K562 (cell line): ENCODE results near the gene RNASE8. TPM values are rescaled to one million over a fixed set of nuclear protein-coding genes. Genes with fewer than 3 reads are reported as not detected.
A peak's percentile ranks its signal among the peaks of the same experiment; 100 is the strongest.

Experiments
- ATAC-seq: fragments of 200-7000 bp; cut with Tn5 transposase; 3 replicates; pipeline ENCODE4 v1.9.1; 2020; ENCODE audit warnings: moderate library complexity
- BruUV-seq: library from RNA; stranded (reverse); fragments of 400-500 nt; replicated peaks from 2 replicates; lab custom pipeline; 2021; lab: Mats Ljungman, UMichigan
- CTCF ChIA-PET: fragments of 300-600 bp; formaldehyde crosslinking; extraction: SDS; loops from one replicate; lab custom pipeline; 2021; ENCODE audit warnings: low intra/inter-chr PET ratio; lab: Yijun Ruan, JAX
- POLR2A ChIA-PET: fragments of 300-600, 350-650 bp; sonication (Branson Sonifier 250); formaldehyde crosslinking; extraction: SDS; loops from one replicate; lab custom pipeline; 2021; ENCODE audit warnings: antibody characterized with exemption, inconsistent platforms; lab: Yijun Ruan, JAX
- DNase-seq, 4 experiments: peaks; one replicate each; pipeline versions ENCODE4 v3.0.0 to v3.0.0-alpha.2; 2011 to 2018; ENCODE audit warnings: low spot score in 3 of 4, mixed read lengths in 3 of 4; ENCODE audit errors: extremely low read depth in 1 of 4
- FAIRE-seq: peaks from 2 replicates; lab custom pipeline; 2011; peaks lifted over from hg19 to GRCh38; lab: Jason Lieb, UNC
- H2AFZ ChIP-seq: 2 replicates; pipeline ENCODE4 v1.6.0; 2011; ENCODE audit warnings: low read depth, low read length, control low read depth, inconsistent platforms
- H3K27ac ChIP-seq: fragments of 200-600 bp; 3 replicates; pipeline ENCODE4 v1.8.0; 2011; ENCODE audit warnings: low read depth, mild to moderate bottlenecking, control low read depth, inconsistent platforms, low read length, moderate library complexity, mixed read lengths; ENCODE audit errors: extremely low read depth
- H3K27me3 ChIP-seq, 2 experiments: fragments of 300-600 bp in 1 of 2; 2 replicates in 1 of 2; 3 replicates in 1 of 2; pipeline versions ENCODE4 v1.6.0 to v1.8.0; 2011; ENCODE audit warnings: inconsistent platforms in 2 of 2, low read length in 2 of 2, mild to moderate bottlenecking in 1 of 2, mixed read lengths in 1 of 2, moderate library complexity in 1 of 2; ENCODE audit not compliant: control insufficient read depth in 2 of 2, insufficient read depth in 2 of 2
- H3K36me3 ChIP-seq: fragments of 300-600 bp; 3 replicates; pipeline ENCODE4 v1.8.0; 2011; ENCODE audit warnings: mild to moderate bottlenecking, low read length, inconsistent platforms; ENCODE audit not compliant: control insufficient read depth, insufficient read depth
- H3K4me1 ChIP-seq, 2 experiments: fragments of 200-600 bp in 1 of 2; replicated peaks in 1 of 2; 2 replicates in 1 of 2; 3 replicates in 1 of 2; pipeline versions ENCODE4 v1.5.1 to v1.8.0; 2011; ENCODE audit warnings: inconsistent platforms in 2 of 2, low read length in 2 of 2, mild to moderate bottlenecking in 1 of 2, mixed read lengths in 1 of 2, moderate library complexity in 1 of 2; ENCODE audit not compliant: control insufficient read depth in 2 of 2, insufficient read depth in 2 of 2
- H3K4me2 ChIP-seq: 2 replicates; pipeline ENCODE4 v1.6.1; 2011; ENCODE audit warnings: low read length, control low read depth, inconsistent platforms, mixed read lengths; ENCODE audit not compliant: insufficient read depth
- H3K4me3 ChIP-seq: fragments of 200-600 bp; sonication (generic), shearing (Covaris generic); 2 replicates; pipeline ENCODE4 v1.5.1; 2016; ENCODE audit warnings: control low read depth, inconsistent platforms
- H3K79me2 ChIP-seq: fragments of 200-600 bp; 3 replicates; pipeline ENCODE4 v1.8.0; 2011; ENCODE audit warnings: low read length, inconsistent platforms; ENCODE audit not compliant: control insufficient read depth, insufficient read depth
- H3K9ac ChIP-seq, 2 experiments: 2 replicates each; pipeline versions ENCODE4 v1.6.0 to v1.6.1; 2011; ENCODE audit warnings: low read depth in 2 of 2, low read length in 2 of 2, control low read depth in 1 of 2, inconsistent platforms in 1 of 2, mild to moderate bottlenecking in 1 of 2, mixed read lengths in 1 of 2; ENCODE audit not compliant: insufficient read depth in 1 of 2
- H3K9me1 ChIP-seq: one replicate; pipeline ENCODE4 v1.6.0; 2011; ENCODE audit warnings: inconsistent platforms, mild to moderate bottlenecking, low read length, moderate library complexity; ENCODE audit not compliant: control insufficient read depth, insufficient read depth
- H3K9me3 ChIP-seq: replicated peaks from 2 replicates; pipeline ENCODE4 v1.5.1; 2011; ENCODE audit warnings: low read depth, low read length, inconsistent platforms; ENCODE audit not compliant: control insufficient read depth, insufficient read depth
- H4K20me1 ChIP-seq: replicated peaks from 2 replicates; pipeline ENCODE4 v1.6.1; 2011; ENCODE audit warnings: low read length, inconsistent platforms, mixed read lengths; ENCODE audit not compliant: control insufficient read depth, insufficient read depth
- CTCF ChIP-seq, 3 experiments: IDR thresholded peaks in 2 of 3; conservative IDR thresholded peaks in 1 of 3; 2 replicates each; pipeline ENCODE4 v1.5.1; 2011 to 2012; ENCODE audit warnings: low read length in 3 of 3, mild to moderate bottlenecking in 3 of 3, control low read depth in 2 of 3, improper control_type of control experiment in 1 of 3, inconsistent platforms in 1 of 3, low read depth in 1 of 3, mixed read lengths in 1 of 3, moderate library complexity in 1 of 3; ENCODE audit not compliant: insufficient read depth in 2 of 3
- GTF3C2 ChIP-seq: IDR thresholded peaks from 3 replicates; pipeline ENCODE4 v1.6.1; 2011; ENCODE audit warnings: borderline replicate concordance, mild to moderate bottlenecking, moderate library complexity; ENCODE audit not compliant: insufficient read length; ENCODE audit errors: extremely low read depth
- HINFP ChIP-seq: fragments of 450-650 bp; conservative IDR thresholded peaks from 2 replicates; pipeline ENCODE4 v1.6.1; 2016; ENCODE audit warnings: missing genetic modification characterization, low read depth, mild to moderate bottlenecking, control low read depth, missing compliant biosample characterization
- HOXB6 ChIP-seq: fragments of 250-450 bp; sonication (Bioruptor Pico); IDR thresholded peaks from 2 replicates; pipeline ENCODE4 v1.5.1; 2022; ENCODE audit warnings: mild to moderate bottlenecking, borderline replicate concordance
- MXI1 ChIP-seq: IDR thresholded peaks from 2 replicates; pipeline ENCODE4 v1.6.1; 2011; ENCODE audit warnings: low read depth, mild to moderate bottlenecking, improper control_type of control experiment, low read length
- OTX1 ChIP-seq: fragments of 450-650 bp; formaldehyde crosslinking; IDR thresholded peaks from 2 replicates; pipeline ENCODE4 v1.4.0; 2022; ENCODE audit warnings: mild to moderate bottlenecking
- RFX1 ChIP-seq: fragments of 450-650 bp; IDR thresholded peaks from 2 replicates; pipeline ENCODE4 v1.6.1; 2016; ENCODE audit warnings: mild to moderate bottlenecking, moderate library complexity
- SREBF2 ChIP-seq: sonication (generic); formaldehyde crosslinking; IDR thresholded peaks from 2 replicates; pipeline ENCODE4 v1.4.0; 2020; ENCODE audit warnings: mild to moderate bottlenecking, missing genetic modification reagents
- U2AF2 ChIP-seq: fragments of 200-400 bp; formaldehyde crosslinking; optimal IDR thresholded peaks from 2 replicates; pipeline ENCODE3; 2017; ENCODE audit warnings: low read depth, mild to moderate bottlenecking, low read length
- WGBS: fragments of 100-300 bp; shearing (Covaris generic); methylation state at CpG from one replicate; pipeline ENCODE4 v1.1.6; 2016; ENCODE audit warnings: low coverage, mixed read lengths; ENCODE audit not compliant: insufficient coverage; ENCODE audit errors: missing lambda C conversion rate; 5-methylcytosine and 5-hydroxymethylcytosine counted together
- in situ Hi-C: fragments of 300-500 bp; cut with MboI; formaldehyde crosslinking; loops from 4 replicates; pipeline ENCODE4 v1.15.0; 2018; ENCODE audit warnings: inconsistent platforms, mixed read lengths
- intact Hi-C: fragments of 100-400 bp; cut with micrococcal nuclease; formaldehyde crosslinking; loops from 2 replicates; pipeline ENCODE4 v1.14.2; 2022
- polyA plus RNA-seq, 8 experiments: library from polyadenylated mRNA; depleted of rRNA in 4 of 8; stranded (reverse) in 5 of 8; unstranded in 3 of 8; fragments of >200 nt; fragmentation: Nextera tagmentation in 2 of 8; fragmentation: Illumina TruSeq in 1 of 8; extraction: Ambion mirVana in 2 of 8; extraction: Trizol in 1 of 8; gene quantifications; 2 replicates each; pipeline versions ENCODE4 v1.2.1 to v1.2.3, GENCODE V29; 2011 to 2014; ENCODE audit warnings: inconsistent platforms in 1 of 8, missing spikeins in 1 of 8
- total RNA-seq, 7 experiments: library from RNA; depleted of rRNA in 6 of 7; stranded (reverse); fragments of >200 nt in 6 of 7; fragmentation: Illumina TruSeq in 2 of 7; extraction: Trizol in 2 of 7; gene quantifications; 2 replicates each; pipeline versions ENCODE4 v1.2.1 to v1.2.3, GENCODE V29; 2011 to 2021; ENCODE audit warnings: low replicate concordance in 1 of 7

Gene RNASE8
- total and polyA plus RNA-seq, 9 of the 15 experiments (the other 6 are each of a cell fraction or from before 2014, with no cell fraction given), result not detected

GRCh38 chr14:21087294-21088091 is 29.9 kb downstream of the RNASE8 start (continued):
- TF ChIP-seq MXI1 (0 out of 2 replicates have a peak, but pooled peaks have one; percentile 30), HINFP (no peak), RFX1 (peak; percentile 93)

GRCh38 chr14:21088687-21089086 is 31.1 kb downstream of the RNASE8 start:
- H4K20me1 ChIP-seq, result no peaks in the 10 kb centered on the region
- H3K27ac ChIP-seq, result no peak overlapping the region
- CTCF ChIA-PET, result interaction anchor here (0.7 kb wide), 1 partner anchor 480 kb away, joined by 3 read pairs; no protein-coding TSS in a partner anchor
- H3K9me1 ChIP-seq, result no peaks in the 10 kb centered on the region
- no peak overlapping the region for H2AFZ ChIP-seq
- no TSS peak for BruUV-seq
- no peak for ATAC-seq
- no peaks in the 10 kb centered on the region for H3K9me3 ChIP-seq
- no peak overlapping the region for H3K4me2 ChIP-seq
- peaks cover 5% of the 10 kb centered on the region; the same call in 1 of the 3 replicates for H3K36me3 ChIP-seq
- H3K9ac ChIP-seq, result no peak overlapping the region
- POLR2A ChIA-PET, result interaction anchor here (0.6 to 1.5 kb wide), 2 partner anchors 13 to 147 kb away, joined by 4 read pairs; no protein-coding TSS in a partner anchor
- intact Hi-C loops, result no loop called here
- TF ChIP-seq OTX1 (CRISPR knock-in tag) (no peak), SREBF2 (CRISPR knock-in tag) (no peak), HOXB6 (no peak), U2AF2 (no peak), CTCF (IDR thresholded peaks at IDR 0.05 in 2 of 3, conservative IDR thresholded peaks at IDR 0.05 in 1 of 3; ENCODE audit: insufficient read depth in 2 of 3, low read depth in 1 of 3, low read length in 3 of 3) (no peak), GTF3C2 (no peak)
- TF ChIP-seq, all 486 proteins: peak for 0
- no peaks in the 10 kb centered on the region for H3K79me2 ChIP-seq
- H3K27me3 ChIP-seq, result no peaks in the 10 kb centered on the region
- DNase-seq, result no peak
- WGBS, result 50% methylated on average over 2 of the region's 4 CpGs
- no peak overlapping the region for H3K4me3 ChIP-seq
- peaks cover 0 to 32% of the 10 kb centered on the region in 2 experiments; a peak in 2 of 5 replicates for H3K4me1 ChIP-seq
- in situ Hi-C loops, result no loop called here
- no peak for FAIRE-seq
